Stimulated activated memory B cell treated with anti-CD40 and anti-IgM and Interleukin-4, amounts not matched to agents 10 μg/mL and 1 μg/mL and 100 μg/mL, for 72 hours (primary cell): Measurements from ENCODE around the gene PLEKHA1.

Source experiments
- ATAC-seq: fragments of 150-1000 bp; cut with Tn5 transposase; 2 replicates; pipeline ENCODE4 v1.10.0; 2021
- H3K27ac Mint-ChIP-seq: one replicate; pipeline ENCODE4 v1.8.0; 2022; ENCODE audit warnings: mild to moderate bottlenecking, mixed read lengths
- H3K27me3 Mint-ChIP-seq: one replicate; pipeline ENCODE4 v1.8.0; 2022; ENCODE audit warnings: mixed read lengths
- H3K36me3 Mint-ChIP-seq: one replicate; pipeline ENCODE4 v1.8.0; 2022; ENCODE audit warnings: mixed read lengths
- H3K4me1 Mint-ChIP-seq: one replicate; pipeline ENCODE4 v1.8.0; 2022; ENCODE audit warnings: mixed read lengths
- H3K4me3 Mint-ChIP-seq: one replicate; pipeline ENCODE4 v1.8.0; 2022; ENCODE audit warnings: mild to moderate bottlenecking, moderate library complexity, mixed read lengths
- H3K9me3 Mint-ChIP-seq: one replicate; pipeline ENCODE4 v1.8.0; 2022; ENCODE audit warnings: mixed read lengths

PLEKHA1 gene

DNA sequence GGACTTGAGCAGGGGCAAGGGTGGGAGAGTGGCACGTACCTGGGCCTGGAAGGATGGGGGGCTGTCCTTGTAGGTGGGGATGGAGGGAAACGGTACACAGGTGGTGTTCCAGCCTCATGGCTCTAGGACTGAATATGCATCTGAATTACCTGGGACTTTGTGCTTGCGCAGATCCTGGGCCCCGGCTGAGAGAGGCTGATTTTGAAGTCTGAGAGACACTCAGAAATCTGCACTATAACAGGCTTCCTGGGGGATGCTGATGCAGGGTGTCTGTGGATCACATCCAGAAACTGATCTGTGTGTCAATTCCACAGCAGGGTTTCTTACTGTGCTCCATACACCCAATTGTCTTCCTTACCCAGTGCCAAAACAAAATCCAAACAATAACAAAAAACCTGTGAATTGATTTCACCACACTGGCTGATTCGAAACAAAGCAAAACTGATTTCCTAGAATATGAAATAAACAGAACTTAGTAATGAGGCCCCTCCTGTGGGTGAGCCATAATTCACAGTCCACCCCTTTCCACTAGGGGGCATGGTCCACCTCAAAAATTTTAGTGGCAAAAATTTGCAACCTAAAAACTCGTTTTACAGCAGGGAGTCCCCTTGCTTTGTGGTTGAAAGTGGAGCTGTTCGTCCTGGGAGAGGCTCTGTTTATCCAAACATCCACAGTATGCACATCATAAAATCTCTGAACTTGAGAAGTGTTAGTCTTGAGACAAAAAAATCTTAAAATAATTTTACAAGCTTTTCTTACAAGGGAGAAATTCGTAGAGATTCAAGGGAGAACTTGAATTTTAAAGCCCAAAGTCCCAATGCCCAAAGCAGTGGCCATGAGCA is 32.0 kb upstream of the PLEKHA1 start:
- no peak overlapping the region for H3K4me3 Mint-ChIP-seq
- peaks cover 44% of the 10 kb centered on the region for H3K27me3 Mint-ChIP-seq
- no peaks in the 10 kb centered on the region for H3K36me3 Mint-ChIP-seq
- peaks cover 20% of the 10 kb centered on the region for H3K4me1 Mint-ChIP-seq
- H3K27ac Mint-ChIP-seq: no peak overlapping the region
- no peaks in the 10 kb centered on the region for H3K9me3 Mint-ChIP-seq
- ATAC-seq: no peak

DNA sequence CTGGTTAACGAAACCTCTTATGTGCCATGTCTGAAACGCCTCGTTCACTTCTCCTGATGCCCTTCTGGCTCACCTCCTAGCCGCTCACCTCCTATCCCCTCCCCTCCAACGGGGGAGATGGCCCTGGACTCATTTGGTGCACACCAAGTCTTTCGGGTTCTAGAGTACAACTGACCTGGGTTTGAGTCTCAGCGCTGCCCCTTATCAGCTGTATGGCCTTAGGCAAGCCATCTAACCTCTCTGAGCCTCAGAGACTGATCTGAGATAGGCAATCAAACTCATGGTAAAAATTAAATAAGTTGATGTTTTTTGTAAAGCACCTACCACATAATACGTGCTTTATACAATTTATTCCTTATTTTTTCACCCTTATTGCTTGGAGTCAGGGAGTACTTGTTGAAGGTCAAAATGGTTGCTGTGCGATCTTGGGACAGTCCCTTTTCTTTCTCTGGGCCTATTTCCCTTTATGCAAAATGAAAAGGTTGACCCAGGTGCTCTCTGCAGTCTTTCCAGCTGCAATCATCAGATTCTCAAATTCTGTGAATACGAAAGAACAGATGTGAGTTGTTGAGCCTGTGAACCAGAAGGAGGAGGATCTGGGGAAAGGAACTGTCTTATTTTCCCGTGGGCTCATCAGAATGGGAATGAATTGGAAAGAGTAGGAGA is 31.2 kb upstream of the PLEKHA1 start:
- peaks cover 22% of the 10 kb centered on the region for H3K4me1 Mint-ChIP-seq
- peak; percentile 69 for ATAC-seq
- H3K27me3 Mint-ChIP-seq: peaks cover 44% of the 10 kb centered on the region
- H3K27ac Mint-ChIP-seq: peak overlapping the region; percentile 7
- no peak overlapping the region for H3K4me3 Mint-ChIP-seq
- H3K9me3 Mint-ChIP-seq: no peaks in the 10 kb centered on the region
- no peaks in the 10 kb centered on the region for H3K36me3 Mint-ChIP-seq

DNA sequence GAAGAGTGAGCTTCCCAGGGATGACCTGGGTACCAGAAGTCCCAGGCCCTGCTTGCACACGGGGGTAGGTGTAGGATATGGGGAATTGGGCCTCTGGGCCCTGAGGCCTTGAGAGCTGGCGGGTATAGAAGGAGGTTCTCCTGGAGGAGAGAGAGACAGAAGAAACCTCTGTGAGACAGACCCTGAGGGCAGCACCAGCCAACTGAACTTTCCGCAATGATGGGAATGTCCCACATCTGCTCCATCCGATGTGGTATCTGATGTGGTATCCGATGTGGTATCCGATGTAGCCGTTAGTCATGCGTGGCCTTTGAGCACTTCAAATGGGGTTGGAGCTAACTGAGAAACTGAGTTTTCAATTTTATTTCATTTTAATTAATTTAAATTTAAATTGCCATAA is 30.6 kb upstream of the PLEKHA1 start:
- Mint-ChIP-seq H3K4me3 (no peak overlapping the region), H3K27ac (peak overlapping the region; percentile 7), H3K9me3 (no peaks in the 10 kb centered on the region), H3K27me3 (peaks cover 43% of the 10 kb centered on the region), H3K36me3 (no peaks in the 10 kb centered on the region), H3K4me1 (peaks cover 29% of the 10 kb centered on the region)
- no peak for ATAC-seq

DNA sequence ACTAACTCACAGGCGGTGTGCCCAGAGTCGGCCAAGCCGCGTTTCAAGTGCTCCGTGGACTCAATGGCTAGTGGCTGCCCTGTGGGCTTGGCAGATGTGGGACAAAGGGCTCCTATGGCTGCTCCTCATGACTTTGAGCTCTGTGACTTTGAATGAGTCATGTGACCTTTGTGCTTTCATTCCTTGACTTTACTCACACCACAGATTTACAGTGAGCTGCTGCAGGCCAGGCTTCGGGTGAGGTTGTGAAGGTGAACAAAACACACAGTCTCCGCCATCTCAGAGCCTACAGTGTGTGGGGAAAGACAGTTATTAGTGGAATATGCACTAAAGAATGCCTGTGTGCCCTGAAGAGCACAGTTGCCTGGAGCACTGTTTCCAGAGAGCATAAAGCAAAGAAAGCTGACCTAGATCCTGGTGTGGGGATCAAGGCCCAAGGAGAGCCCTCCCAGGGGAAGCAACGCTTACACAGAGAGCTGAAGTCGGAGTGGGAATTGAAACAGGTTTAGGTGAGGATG is 29.7 kb upstream of the PLEKHA1 start:
- H3K4me1 Mint-ChIP-seq: peaks cover 30% of the 10 kb centered on the region
- H3K27ac Mint-ChIP-seq: no peak overlapping the region
- peaks cover 34% of the 10 kb centered on the region for H3K27me3 Mint-ChIP-seq
- no peak overlapping the region for H3K4me3 Mint-ChIP-seq
- no peaks in the 10 kb centered on the region for H3K9me3 Mint-ChIP-seq
- no peak for ATAC-seq
- H3K36me3 Mint-ChIP-seq: no peaks in the 10 kb centered on the region

DNA sequence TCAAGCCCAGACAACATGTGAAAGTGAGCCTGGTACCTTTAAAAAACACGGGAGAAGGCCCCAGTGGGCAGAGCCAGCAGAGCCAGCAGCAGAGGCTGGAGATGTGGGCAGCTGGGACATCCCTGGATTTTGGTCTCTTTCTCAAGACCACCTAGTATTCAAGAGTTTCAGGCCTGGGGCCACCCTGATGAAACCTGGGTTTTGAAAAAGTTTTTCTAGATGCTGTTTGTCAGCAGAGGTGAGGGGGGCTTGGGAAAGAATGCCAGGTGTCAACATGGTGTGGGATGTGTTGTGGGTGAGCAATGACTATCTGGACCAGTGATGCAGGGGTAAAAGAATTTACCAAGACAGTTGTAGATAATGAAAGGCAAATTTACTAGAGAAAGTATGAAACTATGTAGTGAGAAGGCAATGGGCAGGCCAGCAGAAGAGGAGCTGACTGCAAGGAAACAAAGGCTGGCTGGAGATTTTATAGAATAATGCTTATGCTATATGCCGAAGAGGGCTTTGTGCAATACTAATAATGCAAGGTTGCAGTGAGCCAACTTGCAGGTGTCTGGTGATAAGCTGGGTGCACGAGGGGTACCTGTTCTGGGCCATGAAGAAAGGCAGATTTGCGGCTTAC is 28.1 kb upstream of the PLEKHA1 start:
- Mint-ChIP-seq H3K36me3 (no peaks in the 10 kb centered on the region), H3K27me3 (peaks cover 29% of the 10 kb centered on the region), H3K9me3 (no peaks in the 10 kb centered on the region), H3K4me3 (no peak overlapping the region), H3K27ac (no peak overlapping the region), H3K4me1 (peaks cover 30% of the 10 kb centered on the region)
- no peak for ATAC-seq

DNA sequence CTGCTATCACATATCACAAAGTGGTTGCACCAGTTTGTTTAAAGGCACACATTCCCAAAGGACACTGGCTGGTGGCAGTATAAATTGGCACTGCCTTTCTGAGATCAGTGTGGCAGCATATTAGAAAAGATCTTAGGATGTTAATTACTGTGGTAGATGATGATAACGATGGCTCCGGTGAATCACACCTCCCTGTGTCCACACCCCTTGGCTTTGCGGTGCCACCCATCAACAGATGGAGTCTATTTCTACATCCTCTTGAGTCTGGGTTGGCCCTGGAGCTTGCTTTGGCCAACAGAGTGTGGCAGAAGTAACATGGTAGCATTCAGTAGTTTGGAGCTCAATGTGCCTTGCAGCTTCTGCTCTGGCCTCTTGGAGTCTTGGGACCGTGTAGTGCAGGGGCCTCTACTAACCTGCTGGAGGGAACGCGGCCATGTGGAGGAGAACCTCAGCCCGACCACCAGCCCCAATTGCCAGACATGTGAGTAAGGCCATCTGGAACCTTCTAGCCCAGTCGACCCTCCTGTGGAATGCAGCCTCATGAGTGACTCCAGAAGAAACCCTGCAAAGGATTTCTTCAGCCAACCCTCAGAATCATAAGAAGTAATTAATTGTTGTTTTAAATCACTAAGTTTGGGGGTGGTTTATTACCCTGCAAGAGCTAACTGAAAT is 27.2 kb upstream of the PLEKHA1 start:
- Mint-ChIP-seq H3K27ac (no peak overlapping the region), H3K4me3 (no peak overlapping the region), H3K4me1 (peaks cover 30% of the 10 kb centered on the region), H3K27me3 (peaks cover 33% of the 10 kb centered on the region), H3K36me3 (no peaks in the 10 kb centered on the region), H3K9me3 (no peaks in the 10 kb centered on the region)
- no peak for ATAC-seq

DNA sequence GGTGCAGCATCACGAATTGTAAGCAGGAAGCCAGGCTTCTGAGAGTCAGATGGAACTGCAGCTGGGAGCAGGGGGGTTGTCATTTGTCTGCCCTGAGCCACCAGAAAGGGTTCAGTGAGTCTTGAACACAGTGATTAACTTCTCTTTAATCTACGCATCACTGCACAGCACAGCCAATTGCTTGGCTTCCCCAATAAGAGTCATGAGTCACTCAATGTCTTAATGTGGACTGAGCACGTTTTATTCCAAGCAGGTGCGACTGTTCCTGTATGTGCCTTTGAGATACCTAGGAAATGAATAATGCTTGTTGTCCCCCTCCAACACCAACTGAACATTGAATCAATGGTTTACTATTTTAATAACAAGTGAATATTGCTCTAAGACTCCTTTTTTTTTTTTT is 26.0 kb upstream of the PLEKHA1 start:
- peak; percentile 89 for ATAC-seq
- Mint-ChIP-seq H3K27ac (no peak overlapping the region), H3K4me3 (no peak overlapping the region), H3K4me1 (peaks cover 22% of the 10 kb centered on the region), H3K9me3 (no peaks in the 10 kb centered on the region), H3K27me3 (peaks cover 33% of the 10 kb centered on the region), H3K36me3 (no peaks in the 10 kb centered on the region)

DNA sequence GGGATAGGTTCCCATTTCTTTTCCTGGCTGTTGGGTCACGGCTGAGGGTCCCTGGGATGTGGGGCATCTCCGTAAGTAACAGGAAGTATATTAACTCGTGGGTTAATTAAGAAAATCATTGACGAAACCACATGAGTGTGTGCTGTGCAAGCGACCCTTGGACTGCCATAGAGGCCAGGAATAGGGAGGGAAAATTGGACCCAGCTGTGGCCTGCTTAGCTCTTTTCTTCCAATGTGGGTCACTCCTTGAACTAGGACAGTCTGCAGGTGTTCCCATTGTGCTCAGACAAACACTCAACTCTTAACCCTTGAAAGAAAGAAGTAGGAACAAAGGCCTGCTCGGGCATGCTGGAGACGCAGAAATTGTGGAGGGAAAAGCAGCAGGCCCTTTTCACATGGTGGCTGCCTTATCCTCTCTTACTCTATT is 25.6 kb upstream of the PLEKHA1 start:
- Mint-ChIP-seq H3K27ac (no peak overlapping the region), H3K27me3 (peaks cover 33% of the 10 kb centered on the region), H3K9me3 (no peaks in the 10 kb centered on the region), H3K4me3 (no peak overlapping the region), H3K36me3 (no peaks in the 10 kb centered on the region), H3K4me1 (peaks cover 18% of the 10 kb centered on the region)
- ATAC-seq: no peak

DNA sequence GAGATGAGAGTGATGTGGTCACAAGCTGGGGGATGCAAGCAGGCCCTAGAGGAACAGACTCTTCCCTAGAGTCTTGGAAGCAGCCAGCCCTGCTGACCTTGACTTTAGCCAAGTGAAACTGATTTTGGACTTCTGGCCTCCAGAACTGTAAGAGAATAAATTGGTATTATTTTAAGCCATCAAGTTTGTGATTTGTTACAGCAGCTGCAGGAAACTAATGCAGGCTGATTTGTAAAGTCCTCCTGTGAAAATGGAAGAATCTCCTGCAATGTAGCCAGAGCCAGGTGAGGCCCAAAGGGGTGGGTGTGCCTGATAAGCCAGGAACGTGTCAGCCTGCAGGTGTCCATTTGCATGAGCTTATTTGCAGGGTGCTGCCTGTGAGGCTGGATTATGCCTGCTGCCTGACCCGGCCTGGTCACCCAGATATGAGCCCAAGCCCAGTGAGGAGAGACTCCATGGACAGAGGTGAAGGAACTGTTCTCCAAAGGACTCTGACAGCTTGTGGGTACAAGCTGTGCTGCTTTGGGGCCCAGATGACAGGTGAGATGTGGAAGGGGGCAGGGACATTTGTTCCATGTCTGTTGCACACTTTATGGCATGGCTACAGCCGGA is 24.6 kb upstream of the PLEKHA1 start:
- no peak overlapping the region for H3K4me3 Mint-ChIP-seq
- no peaks in the 10 kb centered on the region for H3K9me3 Mint-ChIP-seq
- H3K36me3 Mint-ChIP-seq: no peaks in the 10 kb centered on the region
- ATAC-seq: no peak
- H3K27ac Mint-ChIP-seq: no peak overlapping the region
- H3K4me1 Mint-ChIP-seq: peaks cover 13% of the 10 kb centered on the region
- peaks cover 32% of the 10 kb centered on the region for H3K27me3 Mint-ChIP-seq

DNA sequence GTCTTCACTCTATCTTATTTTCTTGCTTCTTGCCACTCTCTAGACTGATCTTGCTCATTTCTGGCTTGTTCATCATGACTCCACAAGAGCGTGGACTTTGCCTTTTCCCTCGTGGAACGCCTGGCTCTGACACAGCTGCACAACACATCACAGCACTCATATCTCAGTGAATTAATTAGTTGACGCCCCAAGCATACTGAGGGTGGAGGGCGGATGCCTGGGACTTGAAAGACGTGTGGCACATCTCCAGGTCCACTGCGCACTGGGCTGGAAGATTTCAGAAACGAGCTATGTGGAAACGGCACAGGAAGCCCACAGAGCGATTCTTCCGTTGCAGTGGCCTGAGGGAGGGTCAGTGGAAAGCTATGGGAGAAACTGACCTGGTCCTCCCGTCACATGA is 23.6 kb upstream of the PLEKHA1 start:
- Mint-ChIP-seq H3K27ac (no peak overlapping the region), H3K4me1 (peaks cover 10% of the 10 kb centered on the region), H3K9me3 (no peaks in the 10 kb centered on the region), H3K4me3 (no peak overlapping the region), H3K27me3 (peaks cover 37% of the 10 kb centered on the region), H3K36me3 (no peaks in the 10 kb centered on the region)
- no peak for ATAC-seq

DNA sequence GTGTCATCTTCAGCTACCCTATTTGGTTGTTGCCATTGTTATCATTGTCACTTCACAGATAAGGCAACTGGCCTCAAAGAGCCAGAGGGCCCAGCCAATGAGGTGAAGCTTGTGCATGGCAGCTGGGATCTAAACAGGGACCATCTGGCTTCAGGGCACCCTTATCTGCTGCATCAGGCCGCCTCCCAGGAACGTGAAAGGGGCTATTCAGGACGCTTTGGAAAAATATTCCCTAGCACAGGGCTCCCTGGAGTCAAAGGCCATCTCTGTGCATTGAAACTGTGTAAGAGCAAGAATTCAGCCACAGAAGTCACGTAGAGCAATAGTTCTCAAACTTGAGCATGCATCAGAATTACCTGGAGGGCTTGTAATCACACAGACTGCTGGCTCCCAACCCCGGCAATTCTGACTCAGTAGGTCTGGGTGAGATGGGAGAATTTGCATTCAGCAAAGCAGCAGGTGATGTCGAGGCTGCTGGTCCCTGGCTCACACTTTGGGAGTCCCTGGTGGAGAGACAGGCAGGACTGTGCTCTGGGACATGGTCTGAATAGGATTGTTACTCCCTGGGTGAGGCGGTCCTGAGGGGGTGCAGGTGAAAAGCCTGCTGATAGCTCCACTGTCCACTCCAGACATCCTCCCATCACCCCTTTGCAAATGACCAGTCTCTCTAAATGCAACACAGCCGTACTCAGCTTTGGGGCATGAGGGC is 21.5 kb upstream of the PLEKHA1 start:
- Mint-ChIP-seq H3K4me3 (no peak overlapping the region), H3K27ac (no peak overlapping the region), H3K4me1 (peaks cover 10% of the 10 kb centered on the region), H3K9me3 (no peaks in the 10 kb centered on the region), H3K27me3 (peaks cover 37% of the 10 kb centered on the region), H3K36me3 (no peaks in the 10 kb centered on the region)
- ATAC-seq: no peak

DNA sequence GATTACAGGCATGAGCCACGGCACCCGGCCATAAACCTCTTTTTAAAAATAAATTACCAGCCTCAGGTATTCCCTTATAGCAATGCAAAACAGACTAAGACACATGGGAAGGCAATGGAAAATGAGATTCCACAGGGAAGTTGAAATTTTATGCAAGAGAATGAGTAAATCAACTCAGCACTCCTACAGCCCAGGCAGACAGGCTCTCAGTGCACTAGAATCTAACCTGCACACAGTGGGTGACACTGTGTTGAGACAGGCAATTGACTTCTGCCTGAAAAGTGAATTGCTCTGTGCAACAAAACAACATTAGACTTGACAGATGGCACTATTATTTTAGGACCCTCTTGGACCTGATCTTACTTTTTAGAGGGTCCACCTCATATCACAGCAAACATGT is 20.1 kb upstream of the PLEKHA1 start:
- H3K4me3 Mint-ChIP-seq: no peak overlapping the region
- H3K9me3 Mint-ChIP-seq: peaks cover 5% of the 10 kb centered on the region
- peaks cover 46% of the 10 kb centered on the region for H3K27me3 Mint-ChIP-seq
- no peak for ATAC-seq
- peaks cover 6% of the 10 kb centered on the region for H3K36me3 Mint-ChIP-seq
- no peaks in the 10 kb centered on the region for H3K4me1 Mint-ChIP-seq
- no peak overlapping the region for H3K27ac Mint-ChIP-seq

DNA sequence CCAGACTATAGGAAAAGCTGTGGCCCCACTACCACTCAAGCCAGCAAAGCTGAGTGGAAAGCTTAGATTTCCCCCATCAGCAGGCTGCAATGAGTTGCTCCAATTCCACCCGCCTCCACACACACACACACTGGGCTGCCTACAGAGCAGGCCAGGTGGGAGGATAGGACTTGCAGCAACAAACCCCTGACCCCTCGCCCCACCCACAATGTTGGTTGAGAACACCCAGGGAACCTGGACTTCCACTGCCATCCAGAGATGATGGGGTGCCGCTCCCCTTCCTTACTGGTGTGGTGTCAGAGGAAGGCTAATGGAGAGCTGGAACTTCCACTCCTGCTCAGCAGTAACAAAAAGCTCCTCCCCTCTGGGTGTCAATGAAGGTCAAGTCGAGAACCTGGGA is 16.8 kb upstream of the PLEKHA1 start:
- Mint-ChIP-seq H3K9me3 (peaks cover 5% of the 10 kb centered on the region), H3K27ac (no peak overlapping the region), H3K27me3 (peaks cover 31% of the 10 kb centered on the region), H3K36me3 (peaks cover 6% of the 10 kb centered on the region), H3K4me3 (no peak overlapping the region), H3K4me1 (no peaks in the 10 kb centered on the region)
- ATAC-seq: no peak

DNA sequence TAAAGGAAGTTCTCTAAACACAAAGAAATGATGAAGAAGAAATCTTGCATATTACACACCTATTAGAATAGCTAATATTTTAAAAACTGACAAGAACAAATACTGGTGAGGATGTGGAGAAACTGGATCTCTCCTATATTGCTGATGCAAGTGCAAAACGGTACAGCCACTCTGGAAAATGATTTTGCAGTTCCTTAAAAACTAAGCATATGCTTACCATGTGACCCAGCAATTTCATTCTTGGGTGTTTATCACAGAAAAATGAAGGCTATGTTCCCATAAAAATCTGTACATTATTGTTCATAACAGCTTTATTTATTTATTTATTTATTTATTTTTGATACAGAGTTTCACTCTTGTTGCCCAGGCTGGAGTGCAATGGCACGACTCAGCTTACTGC is 14.9 kb upstream of the PLEKHA1 start:
- H3K36me3 Mint-ChIP-seq: peaks cover 6% of the 10 kb centered on the region
- no peaks in the 10 kb centered on the region for H3K4me1 Mint-ChIP-seq
- H3K27me3 Mint-ChIP-seq: peaks cover 18% of the 10 kb centered on the region
- no peak overlapping the region for H3K27ac Mint-ChIP-seq
- H3K4me3 Mint-ChIP-seq: no peak overlapping the region
- peaks cover 5% of the 10 kb centered on the region for H3K9me3 Mint-ChIP-seq
- ATAC-seq: no peak
